ENCODE measurements around the gene NPEPPS.

DNA sequence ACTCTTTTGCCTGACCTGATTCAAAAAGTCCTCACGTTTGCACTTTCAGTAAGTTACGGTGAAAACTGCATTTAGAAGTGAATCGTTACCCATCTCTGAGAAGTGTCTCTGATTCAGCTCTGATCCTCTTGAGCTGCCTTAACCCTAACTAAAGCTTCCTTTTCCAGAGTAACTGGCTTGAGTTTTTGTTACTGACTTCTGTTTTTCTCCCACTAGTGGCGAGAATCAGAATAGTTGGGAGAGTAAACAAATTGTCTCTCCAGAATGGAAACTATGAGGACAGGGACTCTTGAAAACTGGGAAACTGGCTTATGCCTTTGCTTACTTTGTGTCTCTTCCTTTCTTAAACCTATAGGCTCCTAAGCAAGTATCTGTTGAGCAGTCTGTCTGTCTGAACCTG is 87.5 kb downstream of the NPEPPS start:
- TF ChIP-seq, protein P1, sequence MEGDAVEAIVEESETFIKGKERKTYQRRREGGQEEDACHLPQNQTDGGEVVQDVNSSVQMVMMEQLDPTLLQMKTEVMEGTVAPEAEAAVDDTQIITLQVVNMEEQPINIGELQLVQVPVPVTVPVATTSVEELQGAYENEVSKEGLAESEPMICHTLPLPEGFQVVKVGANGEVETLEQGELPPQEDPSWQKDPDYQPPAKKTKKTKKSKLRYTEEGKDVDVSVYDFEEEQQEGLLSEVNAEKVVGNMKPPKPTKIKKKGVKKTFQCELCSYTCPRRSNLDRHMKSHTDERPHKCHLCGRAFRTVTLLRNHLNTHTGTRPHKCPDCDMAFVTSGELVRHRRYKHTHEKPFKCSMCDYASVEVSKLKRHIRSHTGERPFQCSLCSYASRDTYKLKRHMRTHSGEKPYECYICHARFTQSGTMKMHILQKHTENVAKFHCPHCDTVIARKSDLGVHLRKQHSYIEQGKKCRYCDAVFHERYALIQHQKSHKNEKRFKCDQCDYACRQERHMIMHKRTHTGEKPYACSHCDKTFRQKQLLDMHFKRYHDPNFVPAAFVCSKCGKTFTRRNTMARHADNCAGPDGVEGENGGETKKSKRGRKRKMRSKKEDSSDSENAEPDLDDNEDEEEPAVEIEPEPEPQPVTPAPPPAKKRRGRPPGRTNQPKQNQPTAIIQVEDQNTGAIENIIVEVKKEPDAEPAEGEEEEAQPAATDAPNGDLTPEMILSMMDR (IDR thresholded peaks at IDR 0.05; ENCODE audit: extremely low read depth in 1 of 2, insufficient read depth in 1 of 2, low read depth in 1 of 2, low read length in 2 of 2), result peak; percentile 12 to 22
- TF ChIP-seq POLR2AphosphoS5 (IDR thresholded peaks at IDR 0.05; ENCODE audit: insufficient read depth, low read depth, low read length), result no peak
- TF ChIP-seq POLR2A (IDR thresholded peaks at IDR 0.05; ENCODE audit: low read depth, low read length), result no peak

All from endothelial cell of umbilical vein (primary cell).